NB4 (cell line): ENCODE results near the gene LRRFIP2.

ENCODE experiments used
- CTCF ChIP-seq: IDR thresholded peaks from one replicate; pipeline ENCODE4 v1.5.1; 2012; ENCODE audit warnings: low read depth, low read length
- MAX ChIP-seq: IDR thresholded peaks from 2 replicates; pipeline ENCODE4 v1.6.1; 2011; ENCODE audit warnings: low read depth, low read length

GRCh38 chr3:37174532-37175126 lies at the start of gene LRRFIP2:
- TF ChIP-seq CTCF (no peak), MAX (no peak)
